ENCODE data around the gene SLC16A9. TPM values are rescaled to one million over a fixed set of nuclear protein-coding genes. Genes with fewer than 3 reads are reported as not detected.

SLC16A9 gene
- total and polyA plus RNA-seq, 7 donors, result 0.36 to 8.4 (median 3.0) TPM; not detected in 1

GRCh38 chr10:59684006-59684405, 25.6 kb downstream of the SLC16A9 start:
- TF ChIP-seq CTCF (IDR thresholded peaks at IDR 0.05), result no peak
- no peak for TF ChIP-seq EP300 (IDR thresholded peaks at IDR 0.05)
- TF ChIP-seq POLR2A (IDR thresholded peaks at IDR 0.05), result no peak
- TF ChIP-seq POLR2AphosphoS5 (IDR thresholded peaks at IDR 0.05), result no peak
- intact Hi-C loops (cut with DNase I), result no loop called here

DNA sequence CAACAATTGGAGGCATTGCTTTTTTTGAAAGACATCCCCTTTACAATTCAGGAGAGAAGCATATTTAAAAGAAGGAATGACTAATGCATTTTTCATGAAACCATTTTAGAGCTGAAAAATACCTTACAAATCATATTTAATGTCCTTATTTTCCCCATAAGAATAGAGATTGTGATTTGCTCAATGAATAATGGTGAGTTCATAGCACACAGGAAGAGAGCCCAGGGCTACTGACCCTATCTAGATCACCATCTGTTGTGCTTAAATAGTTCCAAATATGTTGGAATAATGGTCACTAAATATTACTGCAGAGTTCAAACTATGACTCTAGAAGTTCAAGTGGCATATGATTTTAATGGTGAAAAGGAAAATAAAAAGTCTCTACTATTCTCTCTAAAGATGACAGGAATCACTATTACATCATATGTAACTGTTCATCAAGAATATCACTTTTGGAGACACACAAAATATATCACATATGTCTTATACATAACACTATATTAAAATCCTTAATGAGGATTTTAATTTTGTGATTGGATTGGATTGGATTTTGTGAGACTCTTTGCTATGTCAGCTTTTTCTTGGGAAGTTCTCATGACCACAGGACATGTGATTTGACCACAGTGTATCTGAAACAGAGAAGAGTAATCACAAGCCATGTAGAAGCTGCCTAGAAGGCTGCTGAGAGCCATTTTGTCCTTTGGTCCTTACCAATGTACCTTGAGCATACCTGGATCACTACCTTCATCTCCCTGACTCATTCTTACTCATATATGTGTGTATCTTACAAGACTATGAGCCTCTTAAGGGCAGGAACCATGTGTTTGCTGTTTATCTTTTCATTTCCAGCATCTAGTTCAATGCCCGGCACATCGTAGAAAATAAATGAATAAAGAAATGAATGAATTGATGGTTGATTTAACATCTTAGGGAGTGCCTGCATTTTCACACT, 26.4 kb downstream of the SLC16A9 start:
- Histone ChIP-seq H3K4me1 (no peaks in the 10 kb centered on the region), H3K36me3 (no peaks in the 10 kb centered on the region), H3K27me3 (no peaks in the 10 kb centered on the region), H3K27ac (no peak overlapping the region), H3K4me3 (no peak overlapping the region), H3K9me3 (no peaks in the 10 kb centered on the region)
- TF ChIP-seq POLR2AphosphoS5 (IDR thresholded peaks at IDR 0.05), result no peak
- no peak for TF ChIP-seq POLR2A (IDR thresholded peaks at IDR 0.05)
- no peak for TF ChIP-seq CTCF (IDR thresholded peaks at IDR 0.05)
- TF ChIP-seq EP300 (IDR thresholded peaks at IDR 0.05), result no peak
- DNase-seq, result no peak
- intact Hi-C loops (cut with DNase I), result no loop called here
- 78 to 89% methylated on average over 2 of the region's 2 CpGs for WGBS, 2 donors

More at GRCh38 chr10:59684006-59684405, 25.6 kb downstream of the SLC16A9 start:
- H3K27ac ChIP-seq, result no peak overlapping the region
- H3K4me1 ChIP-seq, result no peaks in the 10 kb centered on the region
- H3K27me3 ChIP-seq, result no peaks in the 10 kb centered on the region
- H3K36me3 ChIP-seq, result no peaks in the 10 kb centered on the region
- WGBS, 2 donors, result 95 to 97% methylated on average over 5 of the region's 5 CpGs
- no peak overlapping the region for H3K4me3 ChIP-seq
- DNase-seq, result no peak
- no peaks in the 10 kb centered on the region for H3K9me3 ChIP-seq

DNA sequence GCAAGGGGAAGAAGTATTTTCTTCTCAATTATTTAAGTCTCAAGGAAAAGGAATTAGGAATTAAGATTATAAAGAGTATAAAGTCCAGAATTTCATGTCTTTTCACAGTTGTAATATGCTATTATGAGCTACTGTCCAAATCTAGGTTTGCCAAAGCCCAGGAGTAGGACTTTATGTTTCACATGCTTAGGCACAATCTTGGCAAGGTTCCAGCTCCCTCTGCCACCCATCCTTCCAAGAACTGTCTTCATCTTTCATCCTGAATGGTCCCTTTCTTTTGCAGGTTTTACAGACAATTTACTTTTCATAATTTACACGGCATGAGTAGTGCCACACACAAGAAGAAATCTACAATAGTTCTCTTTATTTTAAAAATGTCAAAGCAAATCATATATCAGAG, 29.5 kb downstream of the SLC16A9 start:
- no peak for DNase-seq
- H3K36me3 ChIP-seq, result no peaks in the 10 kb centered on the region
- no peak overlapping the region for H3K4me3 ChIP-seq
- no peak overlapping the region for H3K27ac ChIP-seq
- no peak for TF ChIP-seq POLR2A (IDR thresholded peaks at IDR 0.05)
- no peak for TF ChIP-seq CTCF (IDR thresholded peaks at IDR 0.05)
- TF ChIP-seq EP300 (IDR thresholded peaks at IDR 0.05), result no peak
- no peak for TF ChIP-seq POLR2AphosphoS5 (IDR thresholded peaks at IDR 0.05)
- no peaks in the 10 kb centered on the region for H3K27me3 ChIP-seq
- H3K9me3 ChIP-seq, result no peaks in the 10 kb centered on the region
- H3K4me1 ChIP-seq, result no peaks in the 10 kb centered on the region
- WGBS, 2 donors, result 89 to 92% methylated on average over 1 of the region's 1 CpG
- intact Hi-C loops (cut with DNase I), result no loop called here

- Histone ChIP-seq H3K4me3 (no peak overlapping the region), H3K27me3 (no peaks in the 10 kb centered on the region), H3K36me3 (no peaks in the 10 kb centered on the region), H3K4me1 (no peaks in the 10 kb centered on the region), H3K9me3 (no peaks in the 10 kb centered on the region), H3K27ac (no peak overlapping the region)
- no peak for DNase-seq
- 37 to 50% methylated on average over 4 of the region's 4 CpGs for WGBS, 2 donors
- intact Hi-C loops (cut with DNase I), result no loop called here
- TF ChIP-seq EP300 (IDR thresholded peaks at IDR 0.05), result no peak
- no peak for TF ChIP-seq POLR2AphosphoS5 (IDR thresholded peaks at IDR 0.05)
- no peak for TF ChIP-seq CTCF (IDR thresholded peaks at IDR 0.05)
Measured at GRCh38 chr10:59678884-59679301, 30.8 kb downstream of the SLC16A9 start.
